ENCODE measurements around the gene STRN3. TPM values are rescaled to one million over a fixed set of nuclear protein-coding genes. Genes with fewer than 3 reads are reported as not detected.

Gene STRN3
- total RNA-seq, 6 donors from 2014 or later: 21.9 to 61.4 (median 29.4) TPM

DNA sequence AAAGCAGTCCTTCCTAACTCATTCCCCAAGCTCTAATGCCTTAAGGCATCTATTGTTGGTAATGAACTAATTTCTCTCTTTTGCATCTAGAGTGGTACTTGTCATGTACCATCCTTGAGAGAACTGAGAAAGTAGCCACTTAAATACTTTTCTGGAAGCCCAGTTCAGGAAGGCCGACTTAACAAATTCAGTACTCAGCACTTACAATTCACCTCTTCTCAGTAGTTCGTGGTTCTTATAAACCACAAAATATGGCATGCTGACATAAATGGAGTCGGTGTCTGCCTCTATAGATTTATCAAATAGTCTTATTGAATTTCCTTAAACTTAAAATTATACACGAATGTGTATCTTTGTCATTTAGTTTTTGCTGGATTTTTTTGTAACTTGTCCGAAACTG lies 161.2 kb downstream of the STRN3 start:
- no peaks in the 10 kb centered on the region for H3K27me3 ChIP-seq
- H3K27ac ChIP-seq: no peak overlapping the region
- H3K4me3 ChIP-seq: no peak overlapping the region
- no peak for DNase-seq
- no peaks in the 10 kb centered on the region for H3K4me1 ChIP-seq
- no peaks in the 10 kb centered on the region for H3K36me3 ChIP-seq
- no peak for TF ChIP-seq EP300 (IDR thresholded peaks at IDR 0.05)
- TF ChIP-seq, protein P1, sequence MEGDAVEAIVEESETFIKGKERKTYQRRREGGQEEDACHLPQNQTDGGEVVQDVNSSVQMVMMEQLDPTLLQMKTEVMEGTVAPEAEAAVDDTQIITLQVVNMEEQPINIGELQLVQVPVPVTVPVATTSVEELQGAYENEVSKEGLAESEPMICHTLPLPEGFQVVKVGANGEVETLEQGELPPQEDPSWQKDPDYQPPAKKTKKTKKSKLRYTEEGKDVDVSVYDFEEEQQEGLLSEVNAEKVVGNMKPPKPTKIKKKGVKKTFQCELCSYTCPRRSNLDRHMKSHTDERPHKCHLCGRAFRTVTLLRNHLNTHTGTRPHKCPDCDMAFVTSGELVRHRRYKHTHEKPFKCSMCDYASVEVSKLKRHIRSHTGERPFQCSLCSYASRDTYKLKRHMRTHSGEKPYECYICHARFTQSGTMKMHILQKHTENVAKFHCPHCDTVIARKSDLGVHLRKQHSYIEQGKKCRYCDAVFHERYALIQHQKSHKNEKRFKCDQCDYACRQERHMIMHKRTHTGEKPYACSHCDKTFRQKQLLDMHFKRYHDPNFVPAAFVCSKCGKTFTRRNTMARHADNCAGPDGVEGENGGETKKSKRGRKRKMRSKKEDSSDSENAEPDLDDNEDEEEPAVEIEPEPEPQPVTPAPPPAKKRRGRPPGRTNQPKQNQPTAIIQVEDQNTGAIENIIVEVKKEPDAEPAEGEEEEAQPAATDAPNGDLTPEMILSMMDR (IDR thresholded peaks at IDR 0.05): no peak
- WGBS, 2 donors: 58 to 72% methylated on average over 5 of the region's 5 CpGs
- ATAC-seq (ENCODE audit: low FRiP score in 2 of 2): no peak
- H3K9me3 ChIP-seq: no peaks in the 10 kb centered on the region

DNA sequence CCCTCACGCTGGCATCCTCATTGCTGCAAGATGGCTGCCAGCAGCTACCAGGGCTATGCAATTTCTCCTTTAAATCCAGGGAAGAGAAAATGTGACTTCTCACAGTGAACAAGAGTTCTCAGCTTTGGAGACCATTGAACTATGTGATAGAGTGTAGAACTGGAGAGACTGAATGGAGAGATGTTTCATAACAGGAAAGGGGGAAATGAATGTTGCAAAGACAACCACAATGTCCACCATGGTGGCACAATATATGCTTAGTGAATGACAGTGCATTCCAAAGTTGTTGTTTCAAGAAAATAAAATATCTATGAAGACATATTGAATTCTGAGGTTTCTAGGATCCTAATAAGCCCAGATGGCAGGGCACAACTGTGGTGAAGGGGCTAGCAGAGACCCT lies 165.0 kb downstream of the STRN3 start:
- TF ChIP-seq POLR2A (IDR thresholded peaks at IDR 0.05) (no peak), EP300 (IDR thresholded peaks at IDR 0.05) (no peak), POLR2AphosphoS5 (IDR thresholded peaks at IDR 0.05) (no peak)
- ATAC-seq (ENCODE audit: low FRiP score in 2 of 2) (no peak), DNase-seq (no peak)
- no peaks in the 10 kb centered on the region for H3K36me3 ChIP-seq
- 80 to 91% methylated on average over 1 of the region's 1 CpG for WGBS, 2 donors
- no peak overlapping the region for H3K4me3 ChIP-seq
- H3K4me1 ChIP-seq: no peaks in the 10 kb centered on the region
- no peaks in the 10 kb centered on the region for H3K9me3 ChIP-seq
- H3K27me3 ChIP-seq: no peaks in the 10 kb centered on the region
- no peak overlapping the region for H3K27ac ChIP-seq

DNA sequence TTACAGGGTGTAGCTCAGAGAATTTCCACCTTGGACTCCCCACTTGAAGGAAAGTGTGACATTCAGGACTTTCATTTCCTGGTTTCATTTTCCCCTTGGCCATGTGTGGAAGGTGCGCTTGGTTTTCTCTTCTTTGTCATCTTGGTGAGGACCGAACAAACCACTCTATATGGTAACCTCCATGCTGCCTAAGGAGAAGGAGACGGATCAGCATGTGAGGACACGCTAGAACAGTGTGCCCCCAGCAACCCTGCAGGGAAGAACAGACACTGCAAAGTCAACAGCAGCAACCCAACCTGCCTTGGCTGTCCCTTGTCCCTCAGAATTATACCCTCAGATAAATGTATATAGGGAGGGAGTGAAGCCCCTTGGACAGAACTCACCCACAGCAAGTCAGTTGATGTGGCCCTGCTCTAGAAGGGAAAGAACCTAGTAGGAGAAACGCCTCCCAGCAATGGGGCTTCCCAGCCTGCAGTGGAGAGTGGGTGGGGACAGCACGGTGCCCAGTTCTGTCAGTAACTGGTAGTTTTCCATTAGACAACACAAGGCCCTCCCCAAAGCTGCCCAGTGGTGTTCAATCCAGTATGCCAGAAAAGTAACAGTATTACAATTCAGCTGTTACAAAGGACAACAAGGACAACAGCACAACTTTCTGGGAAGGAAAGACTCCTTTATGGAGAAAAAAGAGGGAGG lies 170.7 kb downstream of the STRN3 start:
- no peaks in the 10 kb centered on the region for H3K36me3 ChIP-seq
- H3K4me1 ChIP-seq: no peaks in the 10 kb centered on the region
- H3K4me3 ChIP-seq: no peak overlapping the region
- H3K27ac ChIP-seq: no peak overlapping the region
- TF ChIP-seq EP300 (IDR thresholded peaks at IDR 0.05) (no peak), POLR2AphosphoS5 (IDR thresholded peaks at IDR 0.05) (no peak), POLR2A (IDR thresholded peaks at IDR 0.05) (no peak)
- TF ChIP-seq, protein P1 (IDR thresholded peaks at IDR 0.05): no peak
- no peaks in the 10 kb centered on the region for H3K9me3 ChIP-seq
- WGBS, 2 donors: 81 to 83% methylated on average over 6 of the region's 6 CpGs
- no peak for ATAC-seq (ENCODE audit: low FRiP score in 2 of 2)
- no peaks in the 10 kb centered on the region for H3K27me3 ChIP-seq
- DNase-seq: no peak

DNA sequence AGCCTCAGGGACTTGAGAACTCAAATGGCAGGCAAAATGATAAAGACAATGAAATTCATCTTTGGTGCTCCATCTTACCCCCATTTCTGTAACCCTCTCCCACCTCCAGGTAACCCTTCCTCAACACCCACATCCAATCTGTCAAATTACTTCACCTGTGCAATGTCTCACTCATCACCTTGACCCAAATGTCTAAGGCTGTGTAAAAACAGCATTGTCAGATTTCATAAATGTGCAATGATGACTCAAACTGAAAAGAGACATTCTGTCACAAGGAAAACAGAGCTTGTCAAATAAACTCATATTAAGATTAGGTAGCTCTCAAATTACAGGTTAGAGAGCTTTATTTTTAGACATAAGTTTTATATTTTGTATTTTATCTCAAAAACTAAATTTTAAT lies 171.7 kb downstream of the STRN3 start:
- Histone ChIP-seq H3K27me3 (no peaks in the 10 kb centered on the region), H3K4me3 (no peak overlapping the region), H3K27ac (no peak overlapping the region), H3K36me3 (no peaks in the 10 kb centered on the region), H3K4me1 (no peaks in the 10 kb centered on the region), H3K9me3 (no peaks in the 10 kb centered on the region)
- DNase-seq (no peak), ATAC-seq (ENCODE audit: low FRiP score in 2 of 2) (no peak)
- no peak for TF ChIP-seq EP300 (IDR thresholded peaks at IDR 0.05)
- no peak for TF ChIP-seq POLR2AphosphoS5 (IDR thresholded peaks at IDR 0.05)
- TF ChIP-seq, protein P1 (IDR thresholded peaks at IDR 0.05): no peak
- TF ChIP-seq POLR2A (IDR thresholded peaks at IDR 0.05): no peak

DNA sequence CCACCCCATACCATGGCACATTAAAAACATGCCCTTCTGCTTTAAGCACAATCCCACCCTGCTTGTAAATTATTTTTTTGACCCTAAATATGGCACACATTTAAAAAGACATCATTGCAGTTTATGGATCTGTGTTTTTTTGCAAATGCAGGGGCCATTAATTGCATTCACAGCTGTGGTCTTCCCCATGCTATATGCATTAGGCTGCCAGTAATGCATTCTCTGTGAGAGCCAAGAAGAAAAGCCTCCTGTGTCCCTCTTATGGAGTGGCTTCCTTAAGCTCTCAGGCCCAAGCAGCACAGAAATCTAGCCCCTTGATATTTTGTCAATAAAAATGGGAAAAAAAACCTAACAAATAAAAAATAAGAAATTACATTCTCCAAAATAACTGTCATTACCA lies 172.2 kb downstream of the STRN3 start:
- Histone ChIP-seq H3K4me1 (no peaks in the 10 kb centered on the region), H3K9me3 (no peaks in the 10 kb centered on the region), H3K27ac (no peak overlapping the region), H3K27me3 (no peaks in the 10 kb centered on the region), H3K4me3 (no peak overlapping the region), H3K36me3 (no peaks in the 10 kb centered on the region)
- TF ChIP-seq EP300 (IDR thresholded peaks at IDR 0.05) (no peak), POLR2A (IDR thresholded peaks at IDR 0.05) (no peak), POLR2AphosphoS5 (IDR thresholded peaks at IDR 0.05) (no peak)
- TF ChIP-seq, protein P1 (IDR thresholded peaks at IDR 0.05): no peak
- ATAC-seq (ENCODE audit: low FRiP score in 2 of 2) (no peak), DNase-seq (no peak)
